ENCODE data around the gene ASCC1.

- TF ChIP-seq CTCF (IDR thresholded peaks at IDR 0.05 in 8 of 11, conservative IDR thresholded peaks at IDR 0.05 in 3 of 11) (no peak), POLR2AphosphoS5 (IDR thresholded peaks at IDR 0.05) (no peak)
These were observed 17.5 kb upstream of the ASCC1 start for GRCh38 chr10:72233621-72234020.

Measured in spleen (tissue), 7 donors.